HepG2 (cell line): ENCODE results near the gene GALR1. TPM values are rescaled to one million over a fixed set of nuclear protein-coding genes. Genes with fewer than 3 reads are reported as not detected.

Experiments used
- ESRRA ChIP-seq: sonication (generic); formaldehyde crosslinking; IDR thresholded peaks from 2 replicates; pipeline ENCODE4 v1.5.1; 2020; ENCODE audit warnings: mild to moderate bottlenecking, low read depth, missing genetic modification reagents
- FOXK1 ChIP-seq: sonication (generic); formaldehyde crosslinking; IDR thresholded peaks from 2 replicates; pipeline ENCODE4 v1.4.0; 2020; ENCODE audit warnings: low read depth, missing genetic modification reagents, borderline replicate concordance
- IKZF1 ChIP-seq: fragments of 450-650 bp; IDR thresholded peaks from 2 replicates; pipeline ENCODE4 v1.7.1; 2016
- JUN ChIP-seq: sonication (generic); formaldehyde crosslinking; IDR thresholded peaks from 2 replicates; pipeline ENCODE4 v1.4.0; 2020; ENCODE audit warnings: mild to moderate bottlenecking, missing genetic modification reagents
- LCORL ChIP-seq, 2 experiments: fragments of 450-650 bp in 1 of 2; sonication (generic) in 1 of 2; formaldehyde crosslinking in 1 of 2; IDR thresholded peaks; 2 replicates each; pipeline versions ENCODE4 v1.5.0 to v1.6.1; 2017 to 2020; ENCODE audit warnings: antibody characterized with exemption in 1 of 2, missing genetic modification reagents in 1 of 2
- MAX ChIP-seq: IDR thresholded peaks from 2 replicates; pipeline ENCODE4 v1.6.1; 2012; ENCODE audit warnings: inconsistent platforms
- MLXIP ChIP-seq: sonication (generic); formaldehyde crosslinking; IDR thresholded peaks from 2 replicates; pipeline ENCODE4 v1.9.0; 2021; ENCODE audit warnings: missing genetic modification reagents, borderline replicate concordance
- SALL2 ChIP-seq: sonication (generic); formaldehyde crosslinking; IDR thresholded peaks from 2 replicates; pipeline ENCODE4 v1.8.1; 2023; ENCODE audit warnings: mild to moderate bottlenecking, missing genetic modification reagents, inconsistent platforms
- TOE1 ChIP-seq: sonication (generic); formaldehyde crosslinking; IDR thresholded peaks from 2 replicates; pipeline ENCODE4 v1.4.0; 2020; ENCODE audit warnings: mild to moderate bottlenecking, missing genetic modification reagents
- ZNF615 ChIP-seq: sonication (generic); formaldehyde crosslinking; IDR thresholded peaks from 2 replicates; pipeline ENCODE4 v1.5.0; 2020; ENCODE audit warnings: mild to moderate bottlenecking, missing genetic modification reagents, borderline replicate concordance
- ZNF674 ChIP-seq: sonication (generic); formaldehyde crosslinking; IDR thresholded peaks from 2 replicates; pipeline ENCODE4 v1.5.0; 2020; ENCODE audit warnings: low read depth, mild to moderate bottlenecking, missing genetic modification reagents
- ZSCAN25 ChIP-seq: sonication (generic); formaldehyde crosslinking; IDR thresholded peaks from 2 replicates; pipeline ENCODE4 v1.8.0; 2022; ENCODE audit warnings: mild to moderate bottlenecking, missing genetic modification reagents
- ZZZ3 ChIP-seq: sonication (generic); formaldehyde crosslinking; IDR thresholded peaks from 2 replicates; pipeline ENCODE4 v1.4.0; 2020; ENCODE audit warnings: missing genetic modification reagents, mild to moderate bottlenecking, borderline replicate concordance
- polyA plus RNA-seq, 8 experiments: library from polyadenylated mRNA; depleted of rRNA in 3 of 8; stranded (reverse) in 7 of 8; unstranded in 1 of 8; fragments of >200 nt; fragmentation: Illumina TruSeq in 4 of 8; extraction: Trizol in 4 of 8; gene quantifications; 2 replicates each; pipeline versions ENCODE4 v1.2.1 to v1.2.3, GENCODE V29; 2011 to 2016; ENCODE audit warnings: low read depth in 4 of 8, missing spikeins in 1 of 8, mixed read lengths in 1 of 8; ENCODE audit not compliant: insufficient read depth in 1 of 8
- total RNA-seq, 5 experiments: library from RNA; depleted of rRNA; stranded (reverse); fragments of >200 nt; fragmentation: Illumina TruSeq; extraction: Trizol; gene quantifications; 2 replicates each; pipeline ENCODE4 v1.2.3, GENCODE V29; 2016; ENCODE audit warnings: low read depth in 1 of 5
- TF ChIP-seq, protein P1 (sequence below): sonication (generic); formaldehyde crosslinking; IDR thresholded peaks from 2 replicates; pipeline ENCODE4 v1.4.0; 2020; ENCODE audit warnings: missing genetic modification reagents, borderline replicate concordance
- TF ChIP-seq, protein P2 (sequence below): IDR thresholded peaks from 2 replicates; pipeline ENCODE4 v1.6.1; 2016

GALR1 gene
- total and polyA plus RNA-seq, 2 of the 13 experiments (the other 11 are each of a cell fraction or from before 2014, with no cell fraction given) = not detected

DNA sequence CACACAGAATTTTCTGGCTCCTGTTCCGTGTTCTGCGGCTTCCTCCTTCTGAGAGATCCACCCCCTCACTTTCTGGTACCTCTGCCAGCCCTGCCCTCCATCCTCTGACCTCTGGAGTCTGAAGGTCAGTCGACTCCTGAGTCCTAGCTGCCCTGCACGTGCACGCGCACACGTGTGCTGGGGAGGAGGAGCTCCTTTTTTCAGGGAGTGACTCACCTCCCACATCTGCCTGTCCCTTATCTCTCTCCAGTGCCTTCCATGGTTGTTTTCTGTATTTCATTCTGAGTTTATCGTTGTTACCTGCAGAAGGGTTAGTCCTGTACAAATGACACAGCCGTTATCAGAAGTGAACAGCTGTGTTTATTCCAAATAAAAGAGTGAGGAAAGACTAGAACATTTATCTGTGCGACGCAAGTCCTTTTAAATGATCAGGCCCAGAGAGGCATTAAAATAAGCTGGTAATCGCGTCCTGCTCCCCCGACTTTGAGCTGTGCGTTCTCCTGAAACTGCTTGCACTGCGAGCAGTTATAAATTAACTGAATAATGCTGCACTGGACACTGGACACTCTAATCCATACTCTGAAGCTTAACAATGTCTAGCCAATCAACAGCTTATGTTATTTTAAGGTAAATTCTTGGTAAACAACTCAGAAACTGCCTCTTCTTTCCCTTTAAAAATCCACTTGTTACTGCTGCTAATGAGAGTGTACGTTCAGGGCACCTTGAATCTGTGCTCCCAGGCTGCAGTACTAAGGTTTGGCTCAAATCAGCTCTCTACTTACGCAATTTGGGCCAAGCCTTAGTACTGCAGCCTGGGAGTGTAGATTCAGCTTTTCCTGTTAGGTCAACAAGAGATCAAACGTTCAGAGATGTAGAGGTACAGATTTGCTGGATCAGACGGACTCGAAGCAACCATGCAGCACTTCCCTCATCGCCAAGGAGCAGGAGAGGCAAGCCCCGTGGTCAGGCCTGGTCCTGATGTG is 72.5 kb downstream of the GALR1 start (continued):
- TF ChIP-seq ZNF674 (CRISPR knock-in tag) (no peak), MLXIP (CRISPR knock-in tag) (no peak), SALL2 (no peak), LCORL (IDR thresholded peaks at IDR 0.05) (no peak), LCORL (CRISPR knock-in tag; IDR thresholded peaks at IDR 0.05) (no peak), JUN (CRISPR knock-in tag) (no peak), ZSCAN25 (no peak), ZZZ3 (no peak), MAX (peak; percentile 31; the same call in 1 of the 2 replicates), IKZF1 (no peak), FOXK1 (CRISPR knock-in tag) (no peak), ZNF615 (CRISPR knock-in tag) (no peak), ESRRA (CRISPR knock-in tag) (peak; percentile 82; the same call in 1 of the 2 replicates), TOE1 (CRISPR knock-in tag) (no peak)
- TF ChIP-seq, protein P1, sequence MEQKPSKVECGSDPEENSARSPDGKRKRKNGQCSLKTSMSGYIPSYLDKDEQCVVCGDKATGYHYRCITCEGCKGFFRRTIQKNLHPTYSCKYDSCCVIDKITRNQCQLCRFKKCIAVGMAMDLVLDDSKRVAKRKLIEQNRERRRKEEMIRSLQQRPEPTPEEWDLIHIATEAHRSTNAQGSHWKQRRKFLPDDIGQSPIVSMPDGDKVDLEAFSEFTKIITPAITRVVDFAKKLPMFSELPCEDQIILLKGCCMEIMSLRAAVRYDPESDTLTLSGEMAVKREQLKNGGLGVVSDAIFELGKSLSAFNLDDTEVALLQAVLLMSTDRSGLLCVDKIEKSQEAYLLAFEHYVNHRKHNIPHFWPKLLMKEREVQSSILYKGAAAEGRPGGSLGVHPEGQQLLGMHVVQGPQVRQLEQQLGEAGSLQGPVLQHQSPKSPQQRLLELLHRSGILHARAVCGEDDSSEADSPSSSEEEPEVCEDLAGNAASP (CRISPR knock-in tag) = no peak
- TF ChIP-seq, protein P2, sequence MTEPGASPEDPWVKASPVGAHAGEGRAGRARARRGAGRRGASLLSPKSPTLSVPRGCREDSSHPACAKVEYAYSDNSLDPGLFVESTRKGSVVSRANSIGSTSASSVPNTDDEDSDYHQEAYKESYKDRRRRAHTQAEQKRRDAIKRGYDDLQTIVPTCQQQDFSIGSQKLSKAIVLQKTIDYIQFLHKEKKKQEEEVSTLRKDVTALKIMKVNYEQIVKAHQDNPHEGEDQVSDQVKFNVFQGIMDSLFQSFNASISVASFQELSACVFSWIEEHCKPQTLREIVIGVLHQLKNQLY (CRISPR knock-in tag) = 0 out of 2 replicates have a peak, but pooled peaks have one; percentile 32
